Measurements from ENCODE around the gene CCNL2. TPM values are rescaled to one million over a fixed set of nuclear protein-coding genes. Genes with fewer than 3 reads are reported as not detected.

The CCNL2 gene
- total and polyA plus RNA-seq, 2 of the 13 experiments (the other 11 are each of a cell fraction or from before 2014, with no cell fraction given) = 105 to 340 TPM

- TF ChIP-seq SMAD1 (CRISPR knock-in tag; IDR thresholded peaks at IDR 0.05; ENCODE audit: borderline replicate concordance, low read depth) (0 out of 2 replicates have a peak, but pooled peaks have one; percentile 39), SKI (IDR thresholded peaks at IDR 0.05; ENCODE audit: partially characterized antibody) (no peak), RBM39 (IDR thresholded peaks at IDR 0.05; ENCODE audit: low read depth, low read length, poor library complexity, severe bottlenecking) (peak; percentile 42), ZNF552 (CRISPR knock-in tag; IDR thresholded peaks at IDR 0.05; ENCODE audit: borderline replicate concordance) (no peak), CAMTA2 (CRISPR knock-in tag; IDR thresholded peaks at IDR 0.05; ENCODE audit: borderline replicate concordance) (0 out of 2 replicates have a peak, but pooled peaks have one; percentile 24), ZBTB21 (CRISPR knock-in tag; IDR thresholded peaks at IDR 0.05) (no peak), MEIS2 (CRISPR knock-in tag; IDR thresholded peaks at IDR 0.05) (no peak), AKAP8 (CRISPR knock-in tag; IDR thresholded peaks at IDR 0.05) (0 out of 2 replicates have a peak, but pooled peaks have one; percentile 58), ZSCAN9 (CRISPR knock-in tag; IDR thresholded peaks at IDR 0.05; ENCODE audit: borderline replicate concordance) (0 out of 2 replicates have a peak, but pooled peaks have one; percentile 32), PHF8 (CRISPR knock-in tag; IDR thresholded peaks at IDR 0.05) (0 out of 2 replicates have a peak, but pooled peaks have one; percentile 24), FOSL2 (CRISPR knock-in tag; IDR thresholded peaks at IDR 0.05) (peak; percentile 82), SP1 (IDR thresholded peaks at IDR 0.05) (no peak), SP1 (CRISPR knock-in tag; IDR thresholded peaks at IDR 0.05) (peak; percentile 28; the same call in 1 of the 2 replicates), REXO4 (CRISPR knock-in tag; IDR thresholded peaks at IDR 0.05; ENCODE audit: borderline replicate concordance) (no peak), THAP9 (CRISPR knock-in tag; IDR thresholded peaks at IDR 0.05; ENCODE audit: borderline replicate concordance) (0 out of 2 replicates have a peak, but pooled peaks have one; percentile 52), KLF13 (CRISPR knock-in tag; IDR thresholded peaks at IDR 0.05) (no peak), PAX8 (CRISPR knock-in tag; IDR thresholded peaks at IDR 0.05; ENCODE audit: borderline replicate concordance) (no peak), KLF12 (CRISPR knock-in tag; IDR thresholded peaks at IDR 0.05; ENCODE audit: borderline replicate concordance) (no peak), RBFOX2 (IDR thresholded peaks at IDR 0.05; ENCODE audit: low read depth, low read length) (0 out of 2 replicates have a peak, but pooled peaks have one; percentile 15), ARID2 (CRISPR knock-in tag; IDR thresholded peaks at IDR 0.05; ENCODE audit: borderline replicate concordance) (no peak)
- TF ChIP-seq, protein P1, sequence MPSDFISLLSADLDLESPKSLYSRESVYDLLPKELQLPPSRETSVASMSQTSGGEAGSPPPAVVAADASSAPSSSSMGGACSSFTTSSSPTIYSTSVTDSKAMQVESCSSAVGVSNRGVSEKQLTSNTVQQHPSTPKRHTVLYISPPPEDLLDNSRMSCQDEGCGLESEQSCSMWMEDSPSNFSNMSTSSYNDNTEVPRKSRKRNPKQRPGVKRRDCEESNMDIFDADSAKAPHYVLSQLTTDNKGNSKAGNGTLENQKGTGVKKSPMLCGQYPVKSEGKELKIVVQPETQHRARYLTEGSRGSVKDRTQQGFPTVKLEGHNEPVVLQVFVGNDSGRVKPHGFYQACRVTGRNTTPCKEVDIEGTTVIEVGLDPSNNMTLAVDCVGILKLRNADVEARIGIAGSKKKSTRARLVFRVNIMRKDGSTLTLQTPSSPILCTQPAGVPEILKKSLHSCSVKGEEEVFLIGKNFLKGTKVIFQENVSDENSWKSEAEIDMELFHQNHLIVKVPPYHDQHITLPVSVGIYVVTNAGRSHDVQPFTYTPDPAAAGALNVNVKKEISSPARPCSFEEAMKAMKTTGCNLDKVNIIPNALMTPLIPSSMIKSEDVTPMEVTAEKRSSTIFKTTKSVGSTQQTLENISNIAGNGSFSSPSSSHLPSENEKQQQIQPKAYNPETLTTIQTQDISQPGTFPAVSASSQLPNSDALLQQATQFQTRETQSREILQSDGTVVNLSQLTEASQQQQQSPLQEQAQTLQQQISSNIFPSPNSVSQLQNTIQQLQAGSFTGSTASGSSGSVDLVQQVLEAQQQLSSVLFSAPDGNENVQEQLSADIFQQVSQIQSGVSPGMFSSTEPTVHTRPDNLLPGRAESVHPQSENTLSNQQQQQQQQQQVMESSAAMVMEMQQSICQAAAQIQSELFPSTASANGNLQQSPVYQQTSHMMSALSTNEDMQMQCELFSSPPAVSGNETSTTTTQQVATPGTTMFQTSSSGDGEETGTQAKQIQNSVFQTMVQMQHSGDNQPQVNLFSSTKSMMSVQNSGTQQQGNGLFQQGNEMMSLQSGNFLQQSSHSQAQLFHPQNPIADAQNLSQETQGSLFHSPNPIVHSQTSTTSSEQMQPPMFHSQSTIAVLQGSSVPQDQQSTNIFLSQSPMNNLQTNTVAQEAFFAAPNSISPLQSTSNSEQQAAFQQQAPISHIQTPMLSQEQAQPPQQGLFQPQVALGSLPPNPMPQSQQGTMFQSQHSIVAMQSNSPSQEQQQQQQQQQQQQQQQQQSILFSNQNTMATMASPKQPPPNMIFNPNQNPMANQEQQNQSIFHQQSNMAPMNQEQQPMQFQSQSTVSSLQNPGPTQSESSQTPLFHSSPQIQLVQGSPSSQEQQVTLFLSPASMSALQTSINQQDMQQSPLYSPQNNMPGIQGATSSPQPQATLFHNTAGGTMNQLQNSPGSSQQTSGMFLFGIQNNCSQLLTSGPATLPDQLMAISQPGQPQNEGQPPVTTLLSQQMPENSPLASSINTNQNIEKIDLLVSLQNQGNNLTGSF (CRISPR knock-in tag; IDR thresholded peaks at IDR 0.05) = 0 out of 2 replicates have a peak, but pooled peaks have one; percentile 11
- TF ChIP-seq, protein P2, sequence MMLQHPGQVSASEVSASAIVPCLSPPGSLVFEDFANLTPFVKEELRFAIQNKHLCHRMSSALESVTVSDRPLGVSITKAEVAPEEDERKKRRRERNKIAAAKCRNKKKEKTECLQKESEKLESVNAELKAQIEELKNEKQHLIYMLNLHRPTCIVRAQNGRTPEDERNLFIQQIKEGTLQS (CRISPR knock-in tag; IDR thresholded peaks at IDR 0.05) = peak; percentile 41; the same call in 1 of the 2 replicates
Observed at GRCh38 chr1:1344655-1345361, 54.3 kb downstream of the CCNL2 start (continued).
